HCT116 (cell line): ENCODE measurements around the gene ARSI. TPM values are rescaled to one million over a fixed set of nuclear protein-coding genes. Genes with fewer than 3 reads are reported as not detected.

Source experiments
- ATAC-seq: fragments of 200-7000 bp; cut with Tn5 transposase; 2 replicates; pipeline ENCODE4 v1.9.1; 2020; ENCODE audit warnings: mild to moderate bottlenecking, moderate library complexity
- BruUV-seq: library from RNA; stranded (reverse); fragments of 400-500 nt; replicated peaks from 2 replicates; lab custom pipeline; 2021; lab: Mats Ljungman, UMichigan
- CTCF ChIA-PET: fragments of 300-600 bp; sonication (Branson Sonifier 250); formaldehyde crosslinking; loops from one replicate; lab custom pipeline; 2021; ENCODE audit warnings: antibody characterized with exemption; lab: Charles Lee
- POLR2A ChIA-PET: fragments of 300-600, 350-600 bp; sonication (Branson Sonifier 250); formaldehyde crosslinking; loops from one replicate; lab custom pipeline; 2021; ENCODE audit warnings: antibody characterized with exemption; lab: Charles Lee
- RAD21 ChIA-PET, 2 experiments: fragments of 300-600 bp; sonication (Branson Sonifier 250); formaldehyde crosslinking; loops; one replicate each; lab custom pipeline; 2023; ENCODE audit warnings: low total read pairs in 2 of 2; ENCODE audit not compliant: uncharacterized antibody in 2 of 2, unreplicated experiment in 2 of 2, low non-redundant PET in 1 of 2; lab: Charles Lee
- DNase-seq: peaks from one replicate; pipeline ENCODE4 v3.0.0-alpha.2; 2010; ENCODE audit warnings: low read depth, low spot score
- H2AFZ ChIP-seq: fragments of 200-600 bp; shearing (Covaris generic), sonication (generic); 2 replicates; pipeline ENCODE4 v1.6.1; 2017; ENCODE audit warnings: low read depth, mixed run types, mixed read lengths, antibody characterized with exemption, low read length; ENCODE audit not compliant: poor library complexity, severe bottlenecking
- H3K27ac ChIP-seq: 2 replicates; pipeline ENCODE4 v1.5.1; 2012; ENCODE audit warnings: low read depth, low read length
- H3K27me3 ChIP-seq: fragments of 200-600 bp; sonication (generic); 2 replicates; pipeline ENCODE4 v1.6.1; 2016; ENCODE audit warnings: mixed run types, low read length, mixed read lengths; ENCODE audit not compliant: insufficient read depth
- H3K36me3 ChIP-seq, 2 experiments: fragments of 200-500 bp in 1 of 2; fragments of 200-600 bp in 1 of 2; sonication (Bioruptor generic) in 1 of 2; sonication (generic) in 1 of 2; 2 replicates each; pipeline versions ENCODE4 v1.5.1 to v1.6.1; 2014 to 2016; ENCODE audit warnings: low read length in 2 of 2, inconsistent platforms in 1 of 2, mixed read lengths in 1 of 2, mixed run types in 1 of 2; ENCODE audit not compliant: insufficient read depth in 2 of 2, control insufficient read depth in 1 of 2
- H3K4me1 ChIP-seq, 2 experiments: fragments of 200-600 bp in 1 of 2; sonication (generic) in 1 of 2; 2 replicates each; pipeline versions ENCODE4 v1.5.1 to v1.6.1; 2012 to 2017; ENCODE audit warnings: low read length in 2 of 2, inconsistent platforms in 1 of 2, mild to moderate bottlenecking in 1 of 2, mixed read lengths in 1 of 2, mixed run types in 1 of 2, moderate library complexity in 1 of 2; ENCODE audit not compliant: insufficient read depth in 2 of 2, control insufficient read depth in 1 of 2
- H3K4me2 ChIP-seq: fragments of 200-600 bp; sonication (generic); 2 replicates; pipeline ENCODE4 v1.6.1; 2017; ENCODE audit warnings: mixed run types, low read length, mixed read lengths
- H3K4me3 ChIP-seq, 2 experiments: fragments of 200-600 bp in 1 of 2; sonication (generic) in 1 of 2; replicated peaks in 1 of 2; 2 replicates each; pipeline ENCODE4 v1.5.1; 2011 to 2016; ENCODE audit warnings: low read length in 2 of 2, control low read depth in 1 of 2, low read depth in 1 of 2, mild to moderate bottlenecking in 1 of 2, mixed read lengths in 1 of 2, mixed run types in 1 of 2
- H3K79me2 ChIP-seq: fragments of 200-600 bp; sonication (generic); 2 replicates; pipeline ENCODE4 v1.6.1; 2017; ENCODE audit warnings: mild to moderate bottlenecking, mixed run types, low read length, moderate library complexity, mixed read lengths; ENCODE audit not compliant: insufficient read depth
- H3K9ac ChIP-seq: fragments of 200-600 bp; sonication (generic); 2 replicates; pipeline ENCODE4 v1.6.1; 2016; ENCODE audit warnings: low read length, mixed read lengths
- H3K9me2 ChIP-seq: fragments of 200-600 bp; sonication (generic), shearing (Covaris generic); 2 replicates; pipeline ENCODE4 v1.6.1; 2017; ENCODE audit warnings: mixed run types, mild to moderate bottlenecking, moderate library complexity; ENCODE audit not compliant: insufficient read depth
- H3K9me3 ChIP-seq, 2 experiments: fragments of 200-500 bp in 1 of 2; fragments of 200-600 bp in 1 of 2; sonication (Bioruptor generic) in 1 of 2; sonication (generic) in 1 of 2; 2 replicates each; pipeline ENCODE4 v1.6.1; 2014 to 2017; ENCODE audit warnings: low read length in 2 of 2, mixed read lengths in 2 of 2, inconsistent platforms in 1 of 2, low read depth in 1 of 2, mild to moderate bottlenecking in 1 of 2, mixed run types in 1 of 2, moderate library complexity in 1 of 2; ENCODE audit not compliant: control insufficient read depth in 1 of 2, insufficient read depth in 1 of 2
- H4K20me1 ChIP-seq: fragments of 200-600 bp; sonication (generic), shearing (Covaris generic); 2 replicates; pipeline ENCODE4 v1.6.1; 2017; ENCODE audit warnings: mixed run types, mild to moderate bottlenecking, moderate library complexity; ENCODE audit not compliant: insufficient read depth
- EZH2phosphoT487 ChIP-seq: fragments of 200-600 bp; IDR thresholded peaks from 2 replicates; pipeline ENCODE4 v1.6.1; 2018; ENCODE audit warnings: antibody characterized with exemption, borderline replicate concordance
- FOSL1 ChIP-seq: IDR thresholded peaks from 2 replicates; pipeline ENCODE4 v1.6.1; 2012; ENCODE audit warnings: low read depth
- MAX ChIP-seq: IDR thresholded peaks from 2 replicates; pipeline ENCODE4 v1.6.1; 2012
- REST ChIP-seq: IDR thresholded peaks from 2 replicates; pipeline ENCODE4 v1.6.1; 2012; ENCODE audit warnings: low read depth
- SP1 ChIP-seq: IDR thresholded peaks from 2 replicates; pipeline ENCODE4 v1.6.1; 2012; ENCODE audit warnings: low read depth
- YY1 ChIP-seq: IDR thresholded peaks from 2 replicates; pipeline ENCODE4 v1.6.1; 2011; ENCODE audit warnings: low read length, low read depth, moderate library complexity, mild to moderate bottlenecking; ENCODE audit not compliant: insufficient replicate concordance; ENCODE audit errors: extremely low read depth
- ZBTB33 ChIP-seq: IDR thresholded peaks from 2 replicates; pipeline ENCODE4 v1.6.1; 2011; ENCODE audit warnings: mild to moderate bottlenecking, low read length, moderate library complexity; ENCODE audit not compliant: insufficient replicate concordance; ENCODE audit errors: extremely low read depth
- intact Hi-C: fragments of 100-400 bp; cut with micrococcal nuclease; formaldehyde crosslinking; loops from 2 replicates; pipeline ENCODE4 v1.10.0; 2022
- total RNA-seq: library from RNA; stranded (reverse); gene quantifications from one replicate; pipeline ENCODE4 v1.2.1, GENCODE V29; 2021; ENCODE audit not compliant: unreplicated experiment
- TF ChIP-seq, protein P1 (sequence below): IDR thresholded peaks from 2 replicates; pipeline ENCODE4 v1.6.1; 2012
- TF ChIP-seq, protein P2 (sequence below), 3 experiments: fragments of 200-600 bp in 1 of 3; sonication (generic) in 1 of 3; IDR thresholded peaks in 2 of 3; conservative IDR thresholded peaks in 1 of 3; 2 replicates each; pipeline ENCODE4 v1.5.1; 2012 to 2017; ENCODE audit warnings: low read depth in 2 of 3, low read length in 2 of 3, antibody characterized with exemption in 1 of 3, borderline replicate concordance in 1 of 3, control low read depth in 1 of 3, mild to moderate bottlenecking in 1 of 3, mixed read lengths in 1 of 3, mixed run types in 1 of 3, moderate library complexity in 1 of 3; ENCODE audit not compliant: insufficient read depth in 1 of 3

ARSI gene
- total RNA-seq, 1 experiment from 2014 or later = 0.07 TPM

- TF ChIP-seq REST = no peak
- no peak for TF ChIP-seq YY1
- no peak for TF ChIP-seq SP1
- TF ChIP-seq, protein P1, sequence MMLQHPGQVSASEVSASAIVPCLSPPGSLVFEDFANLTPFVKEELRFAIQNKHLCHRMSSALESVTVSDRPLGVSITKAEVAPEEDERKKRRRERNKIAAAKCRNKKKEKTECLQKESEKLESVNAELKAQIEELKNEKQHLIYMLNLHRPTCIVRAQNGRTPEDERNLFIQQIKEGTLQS = no peak
- TF ChIP-seq EZH2phosphoT487 = no peak
- TF ChIP-seq MAX = no peak
- TF ChIP-seq ZBTB33 = no peak
These were observed 22.7 kb upstream of the ARSI start (continued) for GRCh38 chr5:150325426-150325825.

GRCh38 chr5:150323819-150324218 is 21.1 kb upstream of the ARSI start:
- DNase-seq (no peak), ATAC-seq (no peak)
- no peaks in the 10 kb centered on the region for H3K36me3 ChIP-seq
- no peaks in the 10 kb centered on the region for H3K79me2 ChIP-seq
- intact Hi-C loops = no loop called here
- no TSS peak for BruUV-seq
- CTCF ChIA-PET = no interaction called here
- RAD21 ChIA-PET = no interaction called here
- no peaks in the 10 kb centered on the region for H3K9me2 ChIP-seq
- H3K4me2 ChIP-seq = no peak overlapping the region
- H3K27ac ChIP-seq = no peak overlapping the region
- no peaks in the 10 kb centered on the region for H3K27me3 ChIP-seq
- H3K9ac ChIP-seq = no peak overlapping the region
- TF ChIP-seq, protein P2, sequence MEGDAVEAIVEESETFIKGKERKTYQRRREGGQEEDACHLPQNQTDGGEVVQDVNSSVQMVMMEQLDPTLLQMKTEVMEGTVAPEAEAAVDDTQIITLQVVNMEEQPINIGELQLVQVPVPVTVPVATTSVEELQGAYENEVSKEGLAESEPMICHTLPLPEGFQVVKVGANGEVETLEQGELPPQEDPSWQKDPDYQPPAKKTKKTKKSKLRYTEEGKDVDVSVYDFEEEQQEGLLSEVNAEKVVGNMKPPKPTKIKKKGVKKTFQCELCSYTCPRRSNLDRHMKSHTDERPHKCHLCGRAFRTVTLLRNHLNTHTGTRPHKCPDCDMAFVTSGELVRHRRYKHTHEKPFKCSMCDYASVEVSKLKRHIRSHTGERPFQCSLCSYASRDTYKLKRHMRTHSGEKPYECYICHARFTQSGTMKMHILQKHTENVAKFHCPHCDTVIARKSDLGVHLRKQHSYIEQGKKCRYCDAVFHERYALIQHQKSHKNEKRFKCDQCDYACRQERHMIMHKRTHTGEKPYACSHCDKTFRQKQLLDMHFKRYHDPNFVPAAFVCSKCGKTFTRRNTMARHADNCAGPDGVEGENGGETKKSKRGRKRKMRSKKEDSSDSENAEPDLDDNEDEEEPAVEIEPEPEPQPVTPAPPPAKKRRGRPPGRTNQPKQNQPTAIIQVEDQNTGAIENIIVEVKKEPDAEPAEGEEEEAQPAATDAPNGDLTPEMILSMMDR (IDR thresholded peaks at IDR 0.05 in 2 of 3, conservative IDR thresholded peaks at IDR 0.05 in 1 of 3; ENCODE audit: borderline replicate concordance in 1 of 3, insufficient read depth in 1 of 3, low read depth in 2 of 3, low read length in 2 of 3) = no peak
- no peak for TF ChIP-seq MAX
- no peak for TF ChIP-seq FOSL1
- H3K4me1 ChIP-seq = peaks cover 4 to 34% of the 10 kb centered on the region in 2 experiments
- H3K9me3 ChIP-seq = no peaks in the 10 kb centered on the region
- POLR2A ChIA-PET = no interaction called here
- H4K20me1 ChIP-seq = no peaks in the 10 kb centered on the region
- no peak overlapping the region for H3K4me3 ChIP-seq
- no peak overlapping the region for H2AFZ ChIP-seq
